Fibroblast of villous mesenchyme (primary cell): Measurements from ENCODE around the gene ESYT2. TPM values are rescaled to one million over a fixed set of nuclear protein-coding genes. Genes with fewer than 3 reads are reported as not detected.

Experiments used
- DNase-seq: peaks from one replicate; pipeline ENCODE4 v3.0.0-alpha.2; 2010; ENCODE audit warnings: low read depth
- H3K4me3 ChIP-seq: 2 replicates; pipeline ENCODE4 v1.5.1; 2011; ENCODE audit warnings: low read depth, mild to moderate bottlenecking, low read length
- total RNA-seq: library from RNA; depleted of rRNA; stranded (reverse); fragments of >200 nt; gene quantifications from 2 replicates; pipeline ENCODE4 v1.2.3, GENCODE V29; 2012
- TF ChIP-seq, protein P1 (sequence below): IDR thresholded peaks from 2 replicates; pipeline ENCODE4 v1.5.1; 2012; ENCODE audit warnings: low read depth, mild to moderate bottlenecking, low read length; ENCODE audit not compliant: insufficient read depth

ESYT2 gene
- total RNA-seq, 1 donor: 75.1 TPM

DNA sequence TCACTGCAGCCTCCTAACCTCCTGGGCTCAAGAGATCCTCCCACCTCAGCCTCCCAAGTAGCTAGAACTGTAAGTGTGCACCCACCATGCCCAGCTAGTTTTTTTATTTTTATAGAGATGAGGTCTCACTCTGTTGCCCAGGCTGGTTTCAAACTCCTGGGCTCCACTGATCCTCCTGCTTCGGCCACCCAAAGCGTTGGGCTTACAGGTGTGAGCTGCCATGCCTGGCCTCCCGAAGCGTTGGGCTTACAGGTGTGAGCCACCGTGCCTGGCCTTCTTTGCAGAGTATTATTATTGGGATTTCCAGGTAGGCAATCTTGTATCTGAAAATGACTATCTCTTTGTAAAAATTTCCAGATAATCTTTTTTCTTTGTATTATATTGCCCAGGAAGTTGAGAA, 101.6 kb downstream of the ESYT2 start:
- DNase-seq: no peak
- TF ChIP-seq, protein P1, sequence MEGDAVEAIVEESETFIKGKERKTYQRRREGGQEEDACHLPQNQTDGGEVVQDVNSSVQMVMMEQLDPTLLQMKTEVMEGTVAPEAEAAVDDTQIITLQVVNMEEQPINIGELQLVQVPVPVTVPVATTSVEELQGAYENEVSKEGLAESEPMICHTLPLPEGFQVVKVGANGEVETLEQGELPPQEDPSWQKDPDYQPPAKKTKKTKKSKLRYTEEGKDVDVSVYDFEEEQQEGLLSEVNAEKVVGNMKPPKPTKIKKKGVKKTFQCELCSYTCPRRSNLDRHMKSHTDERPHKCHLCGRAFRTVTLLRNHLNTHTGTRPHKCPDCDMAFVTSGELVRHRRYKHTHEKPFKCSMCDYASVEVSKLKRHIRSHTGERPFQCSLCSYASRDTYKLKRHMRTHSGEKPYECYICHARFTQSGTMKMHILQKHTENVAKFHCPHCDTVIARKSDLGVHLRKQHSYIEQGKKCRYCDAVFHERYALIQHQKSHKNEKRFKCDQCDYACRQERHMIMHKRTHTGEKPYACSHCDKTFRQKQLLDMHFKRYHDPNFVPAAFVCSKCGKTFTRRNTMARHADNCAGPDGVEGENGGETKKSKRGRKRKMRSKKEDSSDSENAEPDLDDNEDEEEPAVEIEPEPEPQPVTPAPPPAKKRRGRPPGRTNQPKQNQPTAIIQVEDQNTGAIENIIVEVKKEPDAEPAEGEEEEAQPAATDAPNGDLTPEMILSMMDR: no peak
- no peak overlapping the region for H3K4me3 ChIP-seq

DNA sequence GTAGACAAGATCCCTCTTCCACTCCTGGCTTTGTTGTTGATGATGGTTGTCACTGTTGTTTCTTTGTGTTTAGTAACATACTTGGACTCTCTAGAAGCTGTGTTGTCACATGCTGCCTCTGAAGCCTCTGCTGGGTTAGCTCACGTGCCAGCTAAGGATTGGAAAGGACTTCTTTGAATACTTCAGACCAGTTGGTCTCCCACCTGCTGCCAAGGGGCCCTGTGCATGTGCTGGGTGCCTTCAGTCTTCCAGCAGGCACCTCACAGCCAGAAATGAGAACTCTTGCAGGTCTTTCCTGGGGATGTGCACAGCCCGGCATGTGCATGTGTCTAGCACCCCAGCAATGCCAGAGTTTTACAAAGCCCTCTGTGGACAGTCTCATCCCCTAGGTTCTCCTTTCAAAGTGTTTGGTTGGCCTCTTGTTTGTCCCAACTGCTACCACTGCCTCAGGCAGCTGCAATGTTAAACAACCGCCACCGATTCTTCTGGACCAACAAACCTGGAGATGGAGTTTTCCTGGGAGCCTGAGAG, 103.0 kb downstream of the ESYT2 start:
- TF ChIP-seq, protein P1: no peak
- DNase-seq: no peak
- H3K4me3 ChIP-seq: no peak overlapping the region

DNA sequence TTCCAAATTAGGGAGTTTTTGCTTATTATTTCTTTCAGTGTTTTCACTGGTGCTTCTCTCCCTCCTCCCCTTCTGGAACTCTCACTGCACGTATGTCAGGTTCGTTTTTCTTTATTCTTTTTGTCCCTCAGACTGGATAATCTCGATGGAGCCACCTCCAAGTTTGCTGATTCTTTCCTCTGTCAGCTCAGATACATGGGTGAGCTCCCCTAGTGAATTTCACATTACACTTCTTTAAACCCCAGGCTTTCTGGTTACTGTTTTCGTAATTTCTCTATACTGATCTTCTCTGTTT, 103.9 kb downstream of the ESYT2 start:
- H3K4me3 ChIP-seq: no peak overlapping the region
- no peak for DNase-seq
- TF ChIP-seq, protein P1: no peak

DNA sequence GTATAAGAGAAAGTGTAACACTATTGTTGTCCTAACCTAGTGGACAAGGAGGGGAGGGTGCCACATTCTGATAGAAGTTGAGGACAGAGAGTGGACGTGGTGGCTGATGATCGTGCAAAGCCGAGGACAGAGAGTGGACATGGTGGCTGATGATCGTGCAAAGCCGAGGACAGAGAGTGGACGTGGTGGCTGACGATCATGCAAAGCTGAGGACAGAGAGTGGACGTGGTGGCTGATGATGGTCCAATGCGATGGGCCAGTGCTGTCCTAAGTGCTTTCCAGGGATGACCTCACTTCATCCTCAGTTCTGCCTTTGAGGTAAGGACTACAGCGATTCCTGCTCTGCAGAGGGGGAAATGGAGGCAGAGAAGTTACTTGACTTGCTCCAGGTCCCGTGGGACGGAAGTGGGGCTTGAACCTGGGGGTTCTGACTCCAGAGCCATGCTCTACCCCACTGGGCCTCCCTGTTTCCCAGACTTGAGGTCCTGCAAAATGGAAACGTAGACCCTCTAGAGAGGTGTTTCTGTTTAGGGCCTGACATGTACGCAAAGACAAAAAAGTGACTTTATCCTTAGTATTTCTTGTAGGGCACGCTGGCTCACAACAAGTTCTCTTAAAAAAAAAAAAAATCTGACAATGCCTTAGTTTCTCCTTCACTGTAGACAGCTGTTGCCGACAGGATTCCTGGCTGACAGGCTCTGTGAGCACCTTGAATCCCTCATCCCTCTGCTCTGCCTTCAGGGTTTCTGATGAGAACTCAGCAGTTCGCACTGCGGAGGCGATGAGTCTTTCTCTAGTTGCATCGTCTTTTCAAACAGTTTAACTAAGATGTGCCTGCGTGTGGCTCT, 104.4 kb downstream of the ESYT2 start:
- no peak for DNase-seq
- TF ChIP-seq, protein P1: no peak
- H3K4me3 ChIP-seq: no peak overlapping the region

DNA sequence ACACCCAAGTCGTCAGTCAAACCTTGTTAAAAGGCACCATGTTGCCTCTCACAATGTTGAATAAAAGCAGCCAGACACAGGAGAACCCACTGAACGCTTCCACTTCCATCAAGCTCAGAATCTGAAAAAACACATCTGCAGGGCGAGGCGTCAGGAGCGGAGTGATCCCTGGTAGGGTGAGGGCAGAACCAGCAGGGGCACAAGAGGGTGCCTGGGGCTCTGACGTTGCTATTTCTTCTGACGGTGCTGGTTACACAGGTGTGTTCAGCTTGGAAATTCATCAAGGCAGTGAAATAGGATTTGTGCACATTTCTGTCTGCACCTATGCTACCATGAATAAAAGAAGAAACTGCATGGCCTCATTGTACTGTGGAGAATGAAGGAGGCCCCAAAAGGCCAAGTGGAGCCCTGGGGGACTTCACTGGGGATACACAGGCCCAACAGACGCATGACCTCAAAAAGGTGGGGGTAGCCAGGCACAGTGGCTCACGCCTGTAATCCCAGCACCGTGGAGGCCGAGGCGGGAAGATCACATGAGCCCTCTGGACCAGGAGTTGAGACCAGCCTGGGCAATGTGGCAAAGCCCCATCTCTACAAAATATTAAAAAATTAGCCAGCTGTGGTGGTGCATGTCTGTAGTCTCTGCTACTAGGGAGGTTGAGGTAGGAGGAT, 105.5 kb downstream of the ESYT2 start:
- H3K4me3 ChIP-seq: no peak overlapping the region
- no peak for DNase-seq
- TF ChIP-seq, protein P1: no peak

DNA sequence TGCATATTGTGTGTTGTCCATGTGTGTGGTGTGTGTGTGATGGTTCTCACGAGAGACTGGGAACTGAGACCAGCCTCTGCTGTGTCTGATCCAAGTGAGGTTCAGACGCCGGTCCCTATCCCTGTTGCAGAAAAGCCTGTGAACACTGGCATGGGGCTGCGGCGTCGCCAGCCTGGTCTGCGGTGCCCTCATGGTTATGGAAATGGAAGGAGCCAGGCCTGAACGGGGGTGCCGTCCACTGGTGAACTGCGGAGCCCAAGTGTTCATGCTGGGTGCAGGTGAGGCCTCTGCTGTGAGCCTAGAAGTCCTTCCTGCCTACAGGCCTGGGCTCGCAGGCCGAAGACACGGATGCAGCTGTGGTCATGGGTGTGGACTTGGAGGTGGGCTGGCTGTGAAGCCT, 106.0 kb downstream of the ESYT2 start:
- no peak for DNase-seq
- H3K4me3 ChIP-seq: no peak overlapping the region
- TF ChIP-seq, protein P1: no peak
